ENCODE measurements around the gene PGM1.

The PGM1 gene

DNA sequence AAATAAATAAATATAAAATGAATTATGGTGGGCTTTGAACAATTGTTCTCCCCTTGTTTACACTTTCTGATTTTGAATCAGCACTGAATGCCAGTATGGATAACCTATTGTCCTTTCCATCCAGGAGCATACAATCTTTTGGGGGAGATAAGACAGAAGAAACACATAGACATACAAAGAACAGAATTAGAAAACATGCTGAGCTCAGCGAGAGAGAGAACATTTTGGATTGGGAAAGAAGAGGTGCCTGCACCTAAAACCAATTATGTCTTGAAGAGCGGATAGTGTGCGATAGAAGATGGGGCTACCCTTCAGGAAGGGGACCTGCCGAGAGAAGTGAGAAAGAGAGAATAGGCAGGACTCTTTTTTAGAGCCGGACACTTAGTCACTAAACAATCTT is 6.6 kb downstream of the PGM1 start:
- no peak for DNase-seq (ENCODE audit: extremely low spot score)
- ChIA-PET CTCF (no interaction called here), POLR2A (no interaction called here)
- no peak for TF ChIP-seq CTCF (IDR thresholded peaks at IDR 0.05; ENCODE audit: control extremely low read depth, extremely low read depth, low read depth, missing control alignments)

DNA sequence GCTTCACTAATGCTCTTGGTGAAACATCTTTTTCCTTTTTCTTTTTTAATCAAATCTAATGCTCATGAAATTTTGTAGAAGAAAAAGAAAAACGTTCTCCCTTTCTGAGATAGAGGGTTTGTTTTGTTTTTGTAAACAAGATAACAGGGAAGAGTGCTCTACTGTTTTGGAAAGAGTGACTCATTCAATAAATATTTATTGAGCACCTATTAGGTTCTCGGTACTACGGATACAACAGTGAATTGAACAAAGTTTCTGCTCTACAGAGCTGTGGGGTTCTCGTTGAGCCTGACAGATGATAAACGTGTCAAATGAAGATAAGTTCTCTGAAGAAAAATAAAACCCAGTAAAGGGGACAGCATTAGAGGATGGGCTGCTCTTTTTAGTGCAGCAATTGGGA is 7.0 kb downstream of the PGM1 start:
- ChIA-PET POLR2A (no interaction called here), CTCF (no interaction called here)
- no peak for DNase-seq (ENCODE audit: extremely low spot score)
- TF ChIP-seq CTCF (IDR thresholded peaks at IDR 0.05; ENCODE audit: control extremely low read depth, extremely low read depth, low read depth, missing control alignments): no peak

- DNase-seq (ENCODE audit: extremely low spot score): no peak
- no peak for TF ChIP-seq CTCF (IDR thresholded peaks at IDR 0.05; ENCODE audit: control extremely low read depth, extremely low read depth, low read depth, missing control alignments)
- POLR2A ChIA-PET: no interaction called here
- CTCF ChIA-PET: interaction anchor here (1.3 to 1.8 kb wide), 2 partner anchors 25 to 27 kb away, joined by 4 to 5 read pairs; no protein-coding TSS in a partner anchor
These were observed 7.8 kb downstream of the PGM1 start for GRCh38 chr1:63601061-63601460.

GRCh38 chr1:63601463-63601862 is 8.3 kb downstream of the PGM1 start:
- DNase-seq (ENCODE audit: extremely low spot score): no peak
- ChIA-PET POLR2A (no interaction called here), CTCF (interaction anchor here (1.2 to 1.8 kb wide), 4 partner anchors 15 to 34 kb away, joined by 3 to 5 read pairs (median 4); no protein-coding TSS in a partner anchor)
- no peak for TF ChIP-seq CTCF (IDR thresholded peaks at IDR 0.05; ENCODE audit: control extremely low read depth, extremely low read depth, low read depth, missing control alignments)

- CTCF ChIA-PET: interaction anchor here (1.2 to 1.9 kb wide), 5 partner anchors 9 to 33 kb away, joined by 3 to 5 read pairs (median 4); partner anchors contain the start of gene PGM1
- no peak for DNase-seq (ENCODE audit: extremely low spot score)
- POLR2A ChIA-PET: no interaction called here
- TF ChIP-seq CTCF (IDR thresholded peaks at IDR 0.05; ENCODE audit: control extremely low read depth, extremely low read depth, low read depth, missing control alignments): no peak
These were observed 8.7 kb downstream of the PGM1 start for GRCh38 chr1:63601912-63602311.

DNA sequence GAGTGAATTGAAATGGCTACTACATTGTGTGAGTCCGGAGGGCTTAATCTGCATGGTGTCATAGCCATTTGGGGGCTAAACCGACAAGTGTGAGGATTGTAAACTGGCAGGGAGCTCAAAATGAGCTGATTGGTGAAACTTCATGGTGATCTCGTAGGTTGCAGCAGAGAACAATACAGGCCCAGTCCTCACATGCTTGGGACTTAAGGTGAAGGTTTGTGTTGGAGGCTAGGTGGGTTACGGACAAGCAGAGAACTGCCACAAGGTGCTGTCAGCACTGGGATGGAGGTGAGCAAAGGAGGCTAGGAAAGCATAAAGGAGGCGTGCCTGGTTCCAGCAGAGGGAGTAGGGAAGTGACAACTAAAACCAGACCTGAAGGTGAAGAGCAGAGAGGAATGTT is 9.4 kb downstream of the PGM1 start:
- POLR2A ChIA-PET: no interaction called here

More for the DNA sequence above, 9.4 kb downstream of the PGM1 start:
- CTCF ChIA-PET: interaction anchor here (1.2 to 1.9 kb wide), 4 partner anchors 9 to 33 kb away, joined by 3 to 4 read pairs (median 4); partner anchors contain the start of gene PGM1
- TF ChIP-seq CTCF (IDR thresholded peaks at IDR 0.05; ENCODE audit: control extremely low read depth, extremely low read depth, low read depth, missing control alignments): no peak
- no peak for DNase-seq (ENCODE audit: extremely low spot score)

Measured in GM10248 (cell line).